Epithelial cell of proximal tubule (primary cell): ENCODE data around the gene PLXNA4. TPM values are rescaled to one million over a fixed set of nuclear protein-coding genes. Genes with fewer than 3 reads are reported as not detected.

Experiments used
- DNase-seq: peaks from one replicate; pipeline ENCODE4 v3.0.0-alpha.2; 2011; ENCODE audit warnings: low read depth
- H3K4me3 ChIP-seq: 2 replicates; pipeline ENCODE4 v1.5.1; 2011; ENCODE audit warnings: low read depth, mild to moderate bottlenecking, low read length
- CTCF ChIP-seq: conservative IDR thresholded peaks from 2 replicates; pipeline ENCODE4 v1.5.1; 2012; ENCODE audit warnings: low read depth, mild to moderate bottlenecking, low read length
- total RNA-seq: library from RNA; depleted of rRNA; stranded (reverse); fragments of >200 nt; gene quantifications from 2 replicates; pipeline ENCODE4 v1.2.3, GENCODE V29; 2015

Gene PLXNA4
- total RNA-seq, 1 donor from 2014 or later: not detected

GRCh38 chr7:132162556-132163144, 413.6 kb downstream of the PLXNA4 start:
- no peak for DNase-seq
- H3K4me3 ChIP-seq: no peak overlapping the region
- TF ChIP-seq CTCF: no peak

GRCh38 chr7:132161976-132162375, 414.3 kb downstream of the PLXNA4 start:
- DNase-seq: no peak
- no peak overlapping the region for H3K4me3 ChIP-seq
- TF ChIP-seq CTCF: no peak

- DNase-seq: no peak
- no peak overlapping the region for H3K4me3 ChIP-seq
- no peak for TF ChIP-seq CTCF
Observed at GRCh38 chr7:132161533-132161915, 414.7 kb downstream of the PLXNA4 start.

DNA sequence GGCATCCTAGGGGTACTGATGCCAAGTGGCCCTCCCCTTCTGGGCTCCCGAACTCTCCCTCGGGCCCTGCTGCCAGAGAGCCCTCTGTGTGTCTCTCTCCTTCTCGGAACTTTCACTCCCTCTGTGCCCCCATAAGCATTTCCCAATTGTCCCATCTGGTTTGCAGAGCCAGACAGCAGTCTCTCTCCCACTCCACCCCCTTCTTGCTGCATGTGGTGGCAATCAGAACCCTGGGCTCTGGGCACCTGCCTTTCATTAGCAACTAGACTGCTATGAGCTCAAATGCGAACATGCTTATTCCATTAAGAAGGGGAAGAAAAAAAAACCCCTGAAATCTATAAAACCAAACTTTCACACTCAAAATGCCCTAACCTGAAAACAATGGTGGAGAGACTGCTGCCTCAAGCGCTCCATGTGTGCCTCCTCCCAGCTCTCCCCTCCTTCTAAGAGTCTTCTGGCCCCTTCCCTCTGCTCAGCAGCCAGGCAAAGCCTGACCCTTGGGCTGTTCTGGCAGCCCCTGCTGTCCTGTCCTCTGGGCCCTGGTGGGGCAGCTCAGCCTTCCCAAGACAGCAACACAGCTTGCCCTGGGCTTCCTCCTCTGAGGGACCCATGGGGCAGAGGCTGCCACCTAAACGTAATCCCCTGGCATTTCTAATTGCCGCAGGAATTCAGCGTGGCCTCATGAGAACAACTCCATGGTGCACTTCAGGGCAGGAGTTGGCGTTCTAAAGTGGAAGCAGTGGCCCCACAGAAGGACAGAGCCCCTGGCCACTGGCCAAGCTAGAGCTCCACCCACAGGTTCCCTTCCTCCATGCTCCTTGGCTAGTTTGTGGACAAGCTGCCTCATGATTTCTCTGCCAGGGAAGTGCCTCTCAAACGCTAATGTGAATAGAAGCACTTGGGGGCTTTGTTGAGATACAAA, 415.4 kb downstream of the PLXNA4 start:
- TF ChIP-seq CTCF: no peak
- no peak overlapping the region for H3K4me3 ChIP-seq
- no peak for DNase-seq

DNA sequence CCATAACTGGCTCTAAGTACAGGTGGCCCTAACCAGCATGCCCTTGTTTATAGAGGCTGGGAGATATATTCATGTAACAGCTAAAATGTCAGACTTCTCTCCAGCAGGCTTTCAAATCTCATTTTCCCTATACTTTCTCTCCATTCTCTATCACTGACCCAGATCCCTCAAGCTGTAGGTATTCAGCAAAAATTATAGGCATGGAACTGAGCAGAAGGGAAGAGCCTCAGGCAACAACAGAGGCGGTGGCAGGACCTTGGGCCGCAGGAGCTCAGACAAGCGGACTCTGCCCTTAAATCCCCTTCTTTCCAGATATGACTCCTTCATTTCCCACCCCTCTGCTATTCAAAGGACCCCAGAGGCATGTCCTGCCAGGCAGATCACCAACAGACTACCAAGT, 417.4 kb downstream of the PLXNA4 start:
- H3K4me3 ChIP-seq: no peak overlapping the region
- DNase-seq: no peak
- TF ChIP-seq CTCF: no peak

DNA sequence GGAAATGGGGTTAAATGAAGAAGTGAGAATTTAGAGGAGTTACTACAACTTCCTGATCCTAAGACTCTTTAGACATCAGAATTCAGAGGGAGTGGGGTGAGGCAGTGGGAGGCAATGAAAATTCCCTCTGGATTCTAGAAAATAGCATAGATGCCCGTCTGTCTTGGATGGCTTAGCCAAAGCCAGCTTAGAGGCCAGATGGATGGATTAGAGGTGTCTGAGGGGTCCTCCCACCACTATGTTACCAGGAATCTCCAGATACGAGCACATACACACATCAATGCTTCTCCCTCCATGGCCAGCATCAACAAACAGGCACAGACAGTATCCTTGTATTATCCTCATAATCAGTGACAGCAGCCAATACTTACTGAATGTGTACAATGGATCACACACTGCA, 418.1 kb downstream of the PLXNA4 start:
- no peak for TF ChIP-seq CTCF
- DNase-seq: no peak
- H3K4me3 ChIP-seq: no peak overlapping the region
